ENCODE results near the gene TRABD. TPM values are rescaled to one million over a fixed set of nuclear protein-coding genes. Genes with fewer than 3 reads are reported as not detected.

TRABD gene
- total and polyA plus RNA-seq, 2 donors (not counting 1 experiment from before 2014, with no cell fraction given), result 11.8 to 17.2 TPM

GRCh38 chr22:50211147-50211546 is 25.4 kb downstream of the TRABD start:
- DNase-seq (ENCODE audit: low read depth in 2 of 2), result no peak
- H3K36me3 ChIP-seq (ENCODE audit: control insufficient read depth, insufficient read depth, low read length), result peaks cover 36% of the 10 kb centered on the region
- H3K27me3 ChIP-seq (ENCODE audit: control insufficient read depth, insufficient read depth, low read length), result no peaks in the 10 kb centered on the region
- no peak overlapping the region for H3K27ac ChIP-seq (ENCODE audit: insufficient read depth, low read length)
- no peak overlapping the region for H3K9ac ChIP-seq (ENCODE audit: insufficient read depth, low read length)
- H3K4me1 ChIP-seq (ENCODE audit: control insufficient read depth, extremely low read depth, insufficient read depth, low read length), result no peaks in the 10 kb centered on the region
- no peak overlapping the region for H2AFZ ChIP-seq (ENCODE audit: low read length)
- H3K9me3 ChIP-seq (ENCODE audit: control insufficient read depth, insufficient read depth, low read depth, low read length), result no peaks in the 10 kb centered on the region
- no peak overlapping the region for H3K4me2 ChIP-seq (ENCODE audit: extremely low read depth, insufficient read depth, low read length)
- H4K20me1 ChIP-seq (ENCODE audit: control insufficient read depth, extremely low read depth, insufficient read depth, low read length), result peaks cover 4% of the 10 kb centered on the region
- no peak for TF ChIP-seq CTCF (conservative IDR thresholded peaks at IDR 0.05 in 1 of 2, IDR thresholded peaks at IDR 0.05 in 1 of 2; ENCODE audit: low read depth in 1 of 2, low read length in 2 of 2)
- no peak for TF ChIP-seq EZH2 (IDR thresholded peaks at IDR 0.05; ENCODE audit: low read length, missing control alignments)
- peaks cover 19% of the 10 kb centered on the region for H3K79me2 ChIP-seq (ENCODE audit: control insufficient read depth, insufficient read depth, low read length)
- H3K4me3 ChIP-seq (replicated peaks in 1 of 4; ENCODE audit: control extremely low read depth in 1 of 4, insufficient read depth in 1 of 4, low read depth in 3 of 4, low read length in 4 of 4), result no peak overlapping the region

- Histone ChIP-seq H3K4me2 (ENCODE audit: extremely low read depth, insufficient read depth, low read length) (no peak overlapping the region), H3K27ac (ENCODE audit: insufficient read depth, low read length) (no peak overlapping the region), H3K4me3 (replicated peaks in 1 of 4; ENCODE audit: control extremely low read depth in 1 of 4, insufficient read depth in 1 of 4, low read depth in 3 of 4, low read length in 4 of 4) (no peak overlapping the region), H2AFZ (ENCODE audit: low read length) (no peak overlapping the region), H3K36me3 (ENCODE audit: control insufficient read depth, insufficient read depth, low read length) (peaks cover 41% of the 10 kb centered on the region), H4K20me1 (ENCODE audit: control insufficient read depth, extremely low read depth, insufficient read depth, low read length) (peaks cover 4% of the 10 kb centered on the region), H3K9me3 (ENCODE audit: control insufficient read depth, insufficient read depth, low read depth, low read length) (no peaks in the 10 kb centered on the region), H3K4me1 (ENCODE audit: control insufficient read depth, extremely low read depth, insufficient read depth, low read length) (no peaks in the 10 kb centered on the region), H3K9ac (ENCODE audit: insufficient read depth, low read length) (no peak overlapping the region), H3K27me3 (ENCODE audit: control insufficient read depth, insufficient read depth, low read length) (no peaks in the 10 kb centered on the region), H3K79me2 (ENCODE audit: control insufficient read depth, insufficient read depth, low read length) (peaks cover 19% of the 10 kb centered on the region)
- DNase-seq (ENCODE audit: low read depth in 2 of 2), result no peak
- TF ChIP-seq EZH2 (IDR thresholded peaks at IDR 0.05; ENCODE audit: low read length, missing control alignments) (no peak), CTCF (conservative IDR thresholded peaks at IDR 0.05 in 1 of 2, IDR thresholded peaks at IDR 0.05 in 1 of 2; ENCODE audit: low read depth in 1 of 2, low read length in 2 of 2) (no peak)
Observed at GRCh38 chr22:50213263-50213662, 27.6 kb downstream of the TRABD start.

- no peak for TF ChIP-seq CTCF (conservative IDR thresholded peaks at IDR 0.05 in 1 of 2, IDR thresholded peaks at IDR 0.05 in 1 of 2; ENCODE audit: low read depth in 1 of 2, low read length in 2 of 2)
- TF ChIP-seq EZH2 (IDR thresholded peaks at IDR 0.05; ENCODE audit: low read length, missing control alignments), result no peak
- H3K9ac ChIP-seq (ENCODE audit: insufficient read depth, low read length), result no peak overlapping the region
- H3K27ac ChIP-seq (ENCODE audit: insufficient read depth, low read length), result no peak overlapping the region
Observed at GRCh38 chr22:50215297-50216054, 29.8 kb downstream of the TRABD start.

More at GRCh38 chr22:50215297-50216054, 29.8 kb downstream of the TRABD start:
- H2AFZ ChIP-seq (ENCODE audit: low read length), result no peak overlapping the region
- no peaks in the 10 kb centered on the region for H3K27me3 ChIP-seq (ENCODE audit: control insufficient read depth, insufficient read depth, low read length)
- peaks cover 4% of the 10 kb centered on the region for H4K20me1 ChIP-seq (ENCODE audit: control insufficient read depth, extremely low read depth, insufficient read depth, low read length)
- no peaks in the 10 kb centered on the region for H3K4me1 ChIP-seq (ENCODE audit: control insufficient read depth, extremely low read depth, insufficient read depth, low read length)
- no peak for DNase-seq (ENCODE audit: low read depth in 2 of 2)
- no peak overlapping the region for H3K4me3 ChIP-seq (replicated peaks in 1 of 4; ENCODE audit: control extremely low read depth in 1 of 4, insufficient read depth in 1 of 4, low read depth in 3 of 4, low read length in 4 of 4)
- H3K36me3 ChIP-seq (ENCODE audit: control insufficient read depth, insufficient read depth, low read length), result peaks cover 49% of the 10 kb centered on the region
- no peaks in the 10 kb centered on the region for H3K9me3 ChIP-seq (ENCODE audit: control insufficient read depth, insufficient read depth, low read depth, low read length)
- H3K4me2 ChIP-seq (ENCODE audit: extremely low read depth, insufficient read depth, low read length), result no peak overlapping the region
- H3K79me2 ChIP-seq (ENCODE audit: control insufficient read depth, insufficient read depth, low read length), result peaks cover 18% of the 10 kb centered on the region

Data from fibroblast of lung (primary cell).